HepG2 (cell line): ENCODE measurements around the gene KCNIP4.

ENCODE experiments used
- EZH2 ChIP-seq: conservative IDR thresholded peaks from 2 replicates; pipeline ENCODE4 v1.6.1; 2012; ENCODE audit warnings: mild to moderate bottlenecking, low read depth, low read length, moderate library complexity
- HOXA3 ChIP-seq: sonication (generic); formaldehyde crosslinking; IDR thresholded peaks from 2 replicates; pipeline ENCODE4 v1.5.0; 2020; ENCODE audit warnings: missing genetic modification reagents
- MYC ChIP-seq: sonication (generic); formaldehyde crosslinking; IDR thresholded peaks from 2 replicates; pipeline ENCODE4 v1.9.0; 2021; ENCODE audit warnings: missing genetic modification reagents, borderline replicate concordance
- POLR2AphosphoS5 ChIP-seq: IDR thresholded peaks from 2 replicates; pipeline ENCODE4 v1.6.1; 2012; ENCODE audit warnings: low read depth, low read length
- RFX5 ChIP-seq: IDR thresholded peaks from 2 replicates; pipeline ENCODE4 v1.6.1; 2011; ENCODE audit warnings: low read depth, low read length, improper control_type of control experiment
- SRY ChIP-seq: sonication (generic); formaldehyde crosslinking; IDR thresholded peaks from 2 replicates; pipeline ENCODE4 v1.8.0; 2022; ENCODE audit warnings: mild to moderate bottlenecking, missing genetic modification reagents
- ZKSCAN1 ChIP-seq: fragments of 150-350 bp; IDR thresholded peaks from 2 replicates; pipeline ENCODE4 v1.6.1; 2014; ENCODE audit warnings: low read length
- ZNF605 ChIP-seq: sonication (generic); formaldehyde crosslinking; IDR thresholded peaks from 2 replicates; pipeline ENCODE4 v1.8.0; 2022; ENCODE audit warnings: mild to moderate bottlenecking, missing genetic modification reagents
- TF ChIP-seq, protein P1 (sequence below): sonication (generic); formaldehyde crosslinking; IDR thresholded peaks from 2 replicates; pipeline ENCODE4 v1.8.1; 2023; ENCODE audit warnings: mild to moderate bottlenecking, missing genetic modification reagents, borderline replicate concordance
- TF ChIP-seq, protein P2 (sequence below): sonication (generic); formaldehyde crosslinking; IDR thresholded peaks from 2 replicates; pipeline ENCODE4 v1.4.0; 2020; ENCODE audit warnings: missing genetic modification reagents
- TF ChIP-seq, protein P3 (sequence below): sonication (generic); formaldehyde crosslinking; IDR thresholded peaks from 2 replicates; pipeline ENCODE4 v1.5.0; 2020; ENCODE audit warnings: mild to moderate bottlenecking, missing genetic modification reagents, moderate library complexity
- TF ChIP-seq, protein P4 (sequence below), 2 experiments: fragments of 450-650 bp in 1 of 2; sonication (generic) in 1 of 2; formaldehyde crosslinking in 1 of 2; IDR thresholded peaks; 2 replicates each; pipeline versions ENCODE4 v1.6.1 to v1.8.0; 2016 to 2022; ENCODE audit warnings: antibody characterized with exemption in 1 of 2, mild to moderate bottlenecking in 1 of 2, missing genetic modification reagents in 1 of 2

DNA sequence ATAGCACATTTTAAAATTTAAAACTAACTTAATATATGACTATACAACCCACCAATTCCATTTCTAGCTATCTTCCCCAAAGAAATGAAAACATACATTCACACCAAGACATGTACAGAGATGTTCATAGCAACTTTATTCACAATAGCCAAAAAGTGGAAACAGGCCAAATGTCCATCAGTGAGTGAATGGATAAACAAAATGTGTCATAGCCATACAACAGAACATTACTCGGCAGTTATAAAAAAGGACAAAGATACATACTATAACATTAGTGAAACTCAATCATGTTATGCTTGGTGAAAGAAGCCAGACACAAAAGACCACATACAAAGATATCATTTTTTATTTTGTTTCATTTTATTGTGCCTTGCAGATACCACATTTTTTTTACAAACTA is 851.5 kb downstream of the KCNIP4 start:
- TF ChIP-seq ZKSCAN1: no peak
- TF ChIP-seq POLR2AphosphoS5: no peak
- TF ChIP-seq, protein P1, sequence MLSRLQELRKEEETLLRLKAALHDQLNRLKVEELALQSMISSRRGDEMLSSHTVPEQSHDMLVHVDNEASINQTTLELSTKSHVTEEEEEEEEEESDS (CRISPR knock-in tag): no peak
- TF ChIP-seq HOXA3 (CRISPR knock-in tag): no peak
- TF ChIP-seq, protein P2, sequence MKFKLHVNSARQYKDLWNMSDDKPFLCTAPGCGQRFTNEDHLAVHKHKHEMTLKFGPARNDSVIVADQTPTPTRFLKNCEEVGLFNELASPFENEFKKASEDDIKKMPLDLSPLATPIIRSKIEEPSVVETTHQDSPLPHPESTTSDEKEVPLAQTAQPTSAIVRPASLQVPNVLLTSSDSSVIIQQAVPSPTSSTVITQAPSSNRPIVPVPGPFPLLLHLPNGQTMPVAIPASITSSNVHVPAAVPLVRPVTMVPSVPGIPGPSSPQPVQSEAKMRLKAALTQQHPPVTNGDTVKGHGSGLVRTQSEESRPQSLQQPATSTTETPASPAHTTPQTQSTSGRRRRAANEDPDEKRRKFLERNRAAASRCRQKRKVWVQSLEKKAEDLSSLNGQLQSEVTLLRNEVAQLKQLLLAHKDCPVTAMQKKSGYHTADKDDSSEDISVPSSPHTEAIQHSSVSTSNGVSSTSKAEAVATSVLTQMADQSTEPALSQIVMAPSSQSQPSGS (CRISPR knock-in tag): no peak
- TF ChIP-seq ZNF605 (CRISPR knock-in tag): no peak
- no peak for TF ChIP-seq SRY (CRISPR knock-in tag)
- no peak for TF ChIP-seq EZH2
- no peak for TF ChIP-seq MYC (CRISPR knock-in tag)
- TF ChIP-seq, protein P3, sequence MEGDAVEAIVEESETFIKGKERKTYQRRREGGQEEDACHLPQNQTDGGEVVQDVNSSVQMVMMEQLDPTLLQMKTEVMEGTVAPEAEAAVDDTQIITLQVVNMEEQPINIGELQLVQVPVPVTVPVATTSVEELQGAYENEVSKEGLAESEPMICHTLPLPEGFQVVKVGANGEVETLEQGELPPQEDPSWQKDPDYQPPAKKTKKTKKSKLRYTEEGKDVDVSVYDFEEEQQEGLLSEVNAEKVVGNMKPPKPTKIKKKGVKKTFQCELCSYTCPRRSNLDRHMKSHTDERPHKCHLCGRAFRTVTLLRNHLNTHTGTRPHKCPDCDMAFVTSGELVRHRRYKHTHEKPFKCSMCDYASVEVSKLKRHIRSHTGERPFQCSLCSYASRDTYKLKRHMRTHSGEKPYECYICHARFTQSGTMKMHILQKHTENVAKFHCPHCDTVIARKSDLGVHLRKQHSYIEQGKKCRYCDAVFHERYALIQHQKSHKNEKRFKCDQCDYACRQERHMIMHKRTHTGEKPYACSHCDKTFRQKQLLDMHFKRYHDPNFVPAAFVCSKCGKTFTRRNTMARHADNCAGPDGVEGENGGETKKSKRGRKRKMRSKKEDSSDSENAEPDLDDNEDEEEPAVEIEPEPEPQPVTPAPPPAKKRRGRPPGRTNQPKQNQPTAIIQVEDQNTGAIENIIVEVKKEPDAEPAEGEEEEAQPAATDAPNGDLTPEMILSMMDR (CRISPR knock-in tag): no peak
- TF ChIP-seq RFX5: no peak
- TF ChIP-seq, protein P4, sequence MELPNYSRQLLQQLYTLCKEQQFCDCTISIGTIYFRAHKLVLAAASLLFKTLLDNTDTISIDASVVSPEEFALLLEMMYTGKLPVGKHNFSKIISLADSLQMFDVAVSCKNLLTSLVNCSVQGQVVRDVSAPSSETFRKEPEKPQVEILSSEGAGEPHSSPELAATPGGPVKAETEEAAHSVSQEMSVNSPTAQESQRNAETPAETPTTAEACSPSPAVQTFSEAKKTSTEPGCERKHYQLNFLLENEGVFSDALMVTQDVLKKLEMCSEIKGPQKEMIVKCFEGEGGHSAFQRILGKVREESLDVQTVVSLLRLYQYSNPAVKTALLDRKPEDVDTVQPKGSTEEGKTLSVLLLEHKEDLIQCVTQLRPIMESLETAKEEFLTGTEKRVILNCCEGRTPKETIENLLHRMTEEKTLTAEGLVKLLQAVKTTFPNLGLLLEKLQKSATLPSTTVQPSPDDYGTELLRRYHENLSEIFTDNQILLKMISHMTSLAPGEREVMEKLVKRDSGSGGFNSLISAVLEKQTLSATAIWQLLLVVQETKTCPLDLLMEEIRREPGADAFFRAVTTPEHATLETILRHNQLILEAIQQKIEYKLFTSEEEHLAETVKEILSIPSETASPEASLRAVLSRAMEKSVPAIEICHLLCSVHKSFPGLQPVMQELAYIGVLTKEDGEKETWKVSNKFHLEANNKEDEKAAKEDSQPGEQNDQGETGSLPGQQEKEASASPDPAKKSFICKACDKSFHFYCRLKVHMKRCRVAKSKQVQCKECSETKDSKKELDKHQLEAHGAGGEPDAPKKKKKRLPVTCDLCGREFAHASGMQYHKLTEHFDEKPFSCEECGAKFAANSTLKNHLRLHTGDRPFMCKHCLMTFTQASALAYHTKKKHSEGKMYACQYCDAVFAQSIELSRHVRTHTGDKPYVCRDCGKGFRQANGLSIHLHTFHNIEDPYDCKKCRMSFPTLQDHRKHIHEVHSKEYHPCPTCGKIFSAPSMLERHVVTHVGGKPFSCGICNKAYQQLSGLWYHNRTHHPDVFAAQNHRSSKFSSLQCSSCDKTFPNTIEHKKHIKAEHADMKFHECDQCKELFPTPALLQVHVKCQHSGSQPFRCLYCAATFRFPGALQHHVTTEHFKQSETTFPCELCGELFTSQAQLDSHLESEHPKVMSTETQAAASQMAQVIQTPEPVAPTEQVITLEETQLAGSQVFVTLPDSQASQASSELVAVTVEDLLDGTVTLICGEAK (IDR thresholded peaks at IDR 0.05): no peak
- TF ChIP-seq, protein P4 (CRISPR knock-in tag; IDR thresholded peaks at IDR 0.05): no peak
